ENCODE data around the gene KCNQ1. TPM values are rescaled to one million over a fixed set of nuclear protein-coding genes. Genes with fewer than 3 reads are reported as not detected.
A peak's percentile ranks its signal among the peaks of the same experiment; 100 is the strongest.

Gene KCNQ1
- total and polyA plus RNA-seq, 2 of the 13 experiments (the other 11 are each of a cell fraction or from before 2014, with no cell fraction given) = 0.02 to 0.08 TPM

GRCh38 chr11:2732261-2732939 lies 287.6 kb downstream of the KCNQ1 start (continued):
- TF ChIP-seq ATF7-NPFF (CRISPR knock-in tag; IDR thresholded peaks at IDR 0.05; ENCODE audit: low read depth) = peak; percentile 88
- peak; percentile 81 for TF ChIP-seq ZKSCAN5 (CRISPR knock-in tag; IDR thresholded peaks at IDR 0.05)
- no peak for TF ChIP-seq SNAI1 (CRISPR knock-in tag; IDR thresholded peaks at IDR 0.05; ENCODE audit: borderline replicate concordance)
- TF ChIP-seq TFE3 (CRISPR knock-in tag; IDR thresholded peaks at IDR 0.05) = peak; percentile 91
- TF ChIP-seq, protein P1, sequence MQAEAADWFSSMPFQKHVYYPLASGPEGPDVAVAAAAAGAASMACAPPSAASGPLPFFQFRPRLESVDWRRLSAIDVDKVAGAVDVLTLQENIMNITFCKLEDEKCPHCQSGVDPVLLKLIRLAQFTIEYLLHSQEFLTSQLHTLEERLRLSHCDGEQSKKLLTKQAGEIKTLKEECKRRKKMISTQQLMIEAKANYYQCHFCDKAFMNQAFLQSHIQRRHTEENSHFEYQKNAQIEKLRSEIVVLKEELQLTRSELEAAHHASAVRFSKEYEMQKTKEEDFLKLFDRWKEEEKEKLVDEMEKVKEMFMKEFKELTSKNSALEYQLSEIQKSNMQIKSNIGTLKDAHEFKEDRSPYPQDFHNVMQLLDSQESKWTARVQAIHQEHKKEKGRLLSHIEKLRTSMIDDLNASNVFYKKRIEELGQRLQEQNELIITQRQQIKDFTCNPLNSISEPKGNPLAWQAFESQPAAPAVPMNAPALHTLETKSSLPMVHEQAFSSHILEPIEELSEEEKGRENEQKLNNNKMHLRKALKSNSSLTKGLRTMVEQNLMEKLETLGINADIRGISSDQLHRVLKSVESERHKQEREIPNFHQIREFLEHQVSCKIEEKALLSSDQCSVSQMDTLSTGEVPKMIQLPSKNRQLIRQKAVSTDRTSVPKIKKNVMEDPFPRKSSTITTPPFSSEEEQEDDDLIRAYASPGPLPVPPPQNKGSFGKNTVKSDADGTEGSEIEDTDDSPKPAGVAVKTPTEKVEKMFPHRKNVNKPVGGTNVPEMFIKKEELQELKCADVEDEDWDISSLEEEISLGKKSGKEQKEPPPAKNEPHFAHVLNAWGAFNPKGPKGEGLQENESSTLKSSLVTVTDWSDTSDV (CRISPR knock-in tag; IDR thresholded peaks at IDR 0.05) = no peak
- TF ChIP-seq CBX5 (CRISPR knock-in tag; IDR thresholded peaks at IDR 0.05; ENCODE audit: borderline replicate concordance) = peak; percentile 86; the same call in 1 of the 2 replicates
- TF ChIP-seq KLF6 (CRISPR knock-in tag; IDR thresholded peaks at IDR 0.05) = peak; percentile 74
- TF ChIP-seq DRAP1 (CRISPR knock-in tag; IDR thresholded peaks at IDR 0.05) = peak; percentile 62; the same call in 1 of the 2 replicates
- no peak for TF ChIP-seq ZNF468 (CRISPR knock-in tag; IDR thresholded peaks at IDR 0.05)
- TF ChIP-seq ATF1 (CRISPR knock-in tag; IDR thresholded peaks at IDR 0.05) = no peak
- peak; percentile 68 for TF ChIP-seq ELF1 (CRISPR knock-in tag; IDR thresholded peaks at IDR 0.05)
- TF ChIP-seq ARID4A (CRISPR knock-in tag; IDR thresholded peaks at IDR 0.05; ENCODE audit: borderline replicate concordance) = peak; percentile 77; the same call in 1 of the 2 replicates
- TF ChIP-seq MXD1 (CRISPR knock-in tag; IDR thresholded peaks at IDR 0.05) = peak; percentile 77
- peak; percentile 98 for TF ChIP-seq MED13 (CRISPR knock-in tag; IDR thresholded peaks at IDR 0.05)
- TF ChIP-seq HNF4A (CRISPR knock-in tag; IDR thresholded peaks at IDR 0.05) = peak; percentile 84
- peak; percentile 93 for TF ChIP-seq ZGPAT (CRISPR knock-in tag; IDR thresholded peaks at IDR 0.05)
- TF ChIP-seq ZNF33B (CRISPR knock-in tag; IDR thresholded peaks at IDR 0.05) = peak; percentile 69
- TF ChIP-seq TEF (CRISPR knock-in tag; IDR thresholded peaks at IDR 0.05) = peak; percentile 78

Data from HepG2 (cell line).